DND-41 (cell line): ENCODE results near the gene CSNK2A2.

Experiments
- ATAC-seq: fragments of 200-7000 bp; cut with Tn5 transposase; 3 replicates; pipeline ENCODE4 v1.9.1; 2021; ENCODE audit warnings: low read depth; ENCODE audit not compliant: insufficient read depth
- DNase-seq: peaks from one replicate; pipeline ENCODE4 v3.0.0-alpha.2; 2020
- H2AFZ ChIP-seq: 2 replicates; pipeline ENCODE4 v1.6.0; 2012; ENCODE audit warnings: low read depth, low read length
- H3K27ac ChIP-seq: 2 replicates; pipeline ENCODE4 v1.5.1; 2012; ENCODE audit warnings: low read length, inconsistent platforms
- H3K27me3 ChIP-seq: fragments of 200-600 bp; sonication (generic); 2 replicates; pipeline ENCODE4 v1.6.0; 2012; ENCODE audit warnings: low read length, mild to moderate bottlenecking, inconsistent platforms; ENCODE audit not compliant: insufficient read depth, poor library complexity
- H3K36me3 ChIP-seq: 2 replicates; pipeline ENCODE4 v1.5.1; 2012; ENCODE audit warnings: low read length, inconsistent platforms; ENCODE audit not compliant: insufficient read depth
- H3K4me1 ChIP-seq: 2 replicates; pipeline ENCODE4 v1.5.1; 2012; ENCODE audit warnings: mild to moderate bottlenecking, low read length; ENCODE audit not compliant: insufficient read depth
- H3K4me2 ChIP-seq: 2 replicates; pipeline ENCODE4 v1.6.0; 2012; ENCODE audit warnings: mild to moderate bottlenecking, moderate library complexity, low read length, inconsistent platforms; ENCODE audit not compliant: insufficient read depth
- H3K4me3 ChIP-seq, 2 experiments: fragments of 200-600 bp in 1 of 2; shearing (Covaris generic) in 1 of 2; 2 replicates each; pipeline ENCODE4 v1.5.1; 2012 to 2016; ENCODE audit warnings: inconsistent platforms in 2 of 2, low read length in 2 of 2, mild to moderate bottlenecking in 2 of 2, low read depth in 1 of 2, moderate library complexity in 1 of 2
- H3K79me2 ChIP-seq: 2 replicates; pipeline ENCODE4 v1.6.0; 2012; ENCODE audit warnings: low read length, inconsistent platforms; ENCODE audit not compliant: insufficient read depth
- H3K9ac ChIP-seq: 2 replicates; pipeline ENCODE4 v1.6.0; 2012; ENCODE audit warnings: low read depth, mild to moderate bottlenecking, inconsistent platforms, low read length, moderate library complexity
- H3K9me3 ChIP-seq: 2 replicates; pipeline ENCODE4 v1.5.1; 2012; ENCODE audit warnings: low read length, moderate library complexity, mild to moderate bottlenecking, inconsistent platforms; ENCODE audit not compliant: insufficient read depth, severe bottlenecking
- H4K20me1 ChIP-seq: 2 replicates; pipeline ENCODE4 v1.6.0; 2012; ENCODE audit warnings: low read length; ENCODE audit not compliant: insufficient read depth
- EZH2 ChIP-seq: IDR thresholded peaks from 3 replicates; pipeline ENCODE4 v1.6.1; 2012; ENCODE audit warnings: borderline replicate concordance, low read depth, mild to moderate bottlenecking, moderate library complexity, low read length, inconsistent platforms; ENCODE audit not compliant: severe bottlenecking
- TF ChIP-seq, protein P1 (sequence below): IDR thresholded peaks from 2 replicates; pipeline ENCODE4 v1.5.1; 2012; ENCODE audit warnings: borderline replicate concordance, low read length, moderate library complexity, mild to moderate bottlenecking; ENCODE audit not compliant: poor library complexity, severe bottlenecking; ENCODE audit errors: extremely low read depth

CSNK2A2 gene

DNA sequence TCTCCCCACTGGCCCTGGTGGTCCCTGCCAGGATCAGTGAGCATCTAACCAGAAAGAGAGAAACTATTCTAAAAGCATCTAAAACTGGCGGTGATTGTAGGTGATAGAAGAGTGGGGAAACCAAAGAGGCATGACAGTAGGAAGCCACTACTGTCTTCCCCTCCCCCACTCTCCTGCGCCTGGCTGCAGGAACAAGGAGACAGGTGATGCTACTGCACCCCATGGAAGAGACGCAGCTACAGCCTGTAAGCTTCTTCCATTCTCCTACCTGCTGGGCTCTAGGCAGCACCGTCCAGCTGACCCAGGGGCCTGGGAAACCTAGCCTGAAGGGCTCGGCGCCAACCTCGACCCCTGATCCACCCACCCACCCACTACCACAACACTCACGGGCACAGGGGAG, 32.4 kb upstream of the CSNK2A2 start:
- no peak overlapping the region for H3K4me2 ChIP-seq
- no peaks in the 10 kb centered on the region for H3K36me3 ChIP-seq
- H2AFZ ChIP-seq: no peak overlapping the region
- no peaks in the 10 kb centered on the region for H4K20me1 ChIP-seq
- H3K9ac ChIP-seq: no peak overlapping the region
- no peak for DNase-seq
- no peak overlapping the region for H3K27ac ChIP-seq
- no peak for TF ChIP-seq EZH2
- TF ChIP-seq, protein P1, sequence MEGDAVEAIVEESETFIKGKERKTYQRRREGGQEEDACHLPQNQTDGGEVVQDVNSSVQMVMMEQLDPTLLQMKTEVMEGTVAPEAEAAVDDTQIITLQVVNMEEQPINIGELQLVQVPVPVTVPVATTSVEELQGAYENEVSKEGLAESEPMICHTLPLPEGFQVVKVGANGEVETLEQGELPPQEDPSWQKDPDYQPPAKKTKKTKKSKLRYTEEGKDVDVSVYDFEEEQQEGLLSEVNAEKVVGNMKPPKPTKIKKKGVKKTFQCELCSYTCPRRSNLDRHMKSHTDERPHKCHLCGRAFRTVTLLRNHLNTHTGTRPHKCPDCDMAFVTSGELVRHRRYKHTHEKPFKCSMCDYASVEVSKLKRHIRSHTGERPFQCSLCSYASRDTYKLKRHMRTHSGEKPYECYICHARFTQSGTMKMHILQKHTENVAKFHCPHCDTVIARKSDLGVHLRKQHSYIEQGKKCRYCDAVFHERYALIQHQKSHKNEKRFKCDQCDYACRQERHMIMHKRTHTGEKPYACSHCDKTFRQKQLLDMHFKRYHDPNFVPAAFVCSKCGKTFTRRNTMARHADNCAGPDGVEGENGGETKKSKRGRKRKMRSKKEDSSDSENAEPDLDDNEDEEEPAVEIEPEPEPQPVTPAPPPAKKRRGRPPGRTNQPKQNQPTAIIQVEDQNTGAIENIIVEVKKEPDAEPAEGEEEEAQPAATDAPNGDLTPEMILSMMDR: no peak
- H3K9me3 ChIP-seq: no peaks in the 10 kb centered on the region
- peaks cover 12% of the 10 kb centered on the region for H3K27me3 ChIP-seq
- no peaks in the 10 kb centered on the region for H3K79me2 ChIP-seq
- no peak for ATAC-seq
- H3K4me1 ChIP-seq: no peaks in the 10 kb centered on the region
- no peak overlapping the region for H3K4me3 ChIP-seq

DNA sequence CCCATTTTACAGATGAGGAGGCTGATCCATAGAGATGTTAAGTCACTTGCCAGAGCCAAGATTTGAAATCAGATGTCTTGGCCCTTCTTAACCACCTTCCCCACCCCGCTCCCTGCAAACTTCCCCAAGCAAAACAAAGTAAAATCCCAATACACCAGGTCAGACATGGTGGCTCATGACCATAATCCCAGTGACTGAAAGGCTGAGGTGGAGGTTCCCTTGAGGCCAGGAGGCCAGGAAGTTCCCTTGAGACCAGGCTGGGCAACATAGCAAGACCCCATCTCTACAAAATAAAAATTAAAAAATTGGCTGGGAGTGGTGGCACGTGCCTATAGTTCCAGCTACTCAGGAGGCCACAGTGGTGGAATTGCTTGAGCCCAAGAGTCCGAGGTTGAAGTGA, 28.9 kb upstream of the CSNK2A2 start:
- no peaks in the 10 kb centered on the region for H3K36me3 ChIP-seq
- no peaks in the 10 kb centered on the region for H4K20me1 ChIP-seq
- H3K27me3 ChIP-seq: no peaks in the 10 kb centered on the region
- H3K27ac ChIP-seq: no peak overlapping the region
- H3K4me2 ChIP-seq: no peak overlapping the region
- no peak overlapping the region for H3K9ac ChIP-seq
- no peaks in the 10 kb centered on the region for H3K9me3 ChIP-seq
- ATAC-seq: no peak
- no peak overlapping the region for H2AFZ ChIP-seq
- TF ChIP-seq EZH2: no peak
- TF ChIP-seq, protein P1: no peak
- no peaks in the 10 kb centered on the region for H3K79me2 ChIP-seq
- no peaks in the 10 kb centered on the region for H3K4me1 ChIP-seq
- no peak for DNase-seq
- H3K4me3 ChIP-seq: no peak overlapping the region

DNA sequence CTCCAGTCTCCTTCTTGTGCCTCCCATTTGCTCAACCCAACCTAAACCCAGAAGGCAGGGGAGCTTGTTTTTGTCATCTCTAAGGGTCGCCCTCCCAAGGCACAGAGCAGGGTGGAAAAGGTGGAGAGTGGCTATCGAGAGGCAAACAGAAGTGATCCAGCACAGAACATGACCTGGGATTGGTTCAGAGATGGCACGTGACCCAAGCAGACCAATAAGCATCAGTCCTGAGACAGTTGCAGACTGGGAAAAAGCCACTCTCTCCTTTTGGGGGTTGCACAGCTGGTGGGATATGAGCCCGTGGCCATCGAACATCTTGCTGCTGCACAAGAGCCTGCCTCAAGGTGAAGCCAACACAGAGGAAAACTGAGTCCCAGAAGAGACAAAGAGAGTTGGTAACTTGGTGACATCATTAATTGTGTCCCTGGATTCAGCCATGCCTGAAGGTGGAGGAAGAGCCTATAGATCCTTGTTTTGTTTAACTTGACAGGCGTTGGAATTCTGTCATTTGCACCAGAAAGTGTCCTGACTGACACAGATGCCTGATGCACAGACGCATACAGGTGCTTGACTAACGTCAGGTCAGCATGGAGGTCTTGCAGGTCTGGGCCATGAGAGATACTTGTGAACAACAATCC, 28.2 kb upstream of the CSNK2A2 start:
- no peak for DNase-seq
- Histone ChIP-seq H3K36me3 (no peaks in the 10 kb centered on the region), H2AFZ (no peak overlapping the region), H3K9me3 (no peaks in the 10 kb centered on the region), H3K4me1 (no peaks in the 10 kb centered on the region), H4K20me1 (no peaks in the 10 kb centered on the region), H3K4me2 (no peak overlapping the region), H3K79me2 (no peaks in the 10 kb centered on the region), H3K9ac (no peak overlapping the region), H3K27me3 (no peaks in the 10 kb centered on the region), H3K27ac (no peak overlapping the region), H3K4me3 (no peak overlapping the region)
- no peak for ATAC-seq
- TF ChIP-seq, protein P1: no peak
